GM21723 (cell line): ENCODE data around the gene ARGLU1.

ENCODE experiments used
- ATAC-seq: cut with Tn5 transposase; IDR thresholded peaks from one replicate; pipeline ENCODE4 v1.9.1; 2021; ENCODE audit warnings: mild to moderate bottlenecking, moderate library complexity; ENCODE audit not compliant: unreplicated experiment

ARGLU1 gene

DNA sequence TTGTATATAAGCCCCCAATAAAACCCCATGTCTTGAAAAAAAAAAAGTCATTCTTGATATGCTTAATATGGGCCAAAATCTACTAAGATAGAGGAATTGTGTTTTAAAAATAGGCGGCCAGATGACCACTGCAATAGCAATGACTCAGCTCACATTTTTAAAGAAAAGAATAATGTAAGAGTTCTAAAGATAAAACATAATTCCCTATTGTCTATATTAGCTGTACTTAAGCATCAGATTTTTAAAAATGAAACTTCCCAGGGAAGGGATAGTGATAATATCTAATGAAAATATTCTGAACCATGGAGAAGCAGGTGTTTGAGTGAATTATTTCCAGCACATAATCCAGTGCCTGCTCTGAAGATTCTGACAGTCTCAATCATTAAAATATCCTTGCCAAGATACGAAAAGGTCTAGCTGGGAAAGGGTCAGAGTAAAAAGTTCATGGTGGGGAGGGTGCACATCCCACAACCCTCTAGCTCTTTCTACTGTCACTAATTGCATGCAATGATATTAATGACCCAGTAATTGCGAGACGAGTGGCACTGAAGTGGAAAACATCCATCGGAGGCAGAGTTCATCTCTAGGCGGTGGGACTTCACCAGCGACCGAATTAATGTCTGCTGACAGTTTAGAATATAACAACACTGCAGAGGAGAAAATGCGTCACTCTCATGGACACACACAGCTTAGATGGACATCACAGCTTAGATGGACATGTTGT lies 64.0 kb downstream of the ARGLU1 start:
- no peak for ATAC-seq

GRCh38 chr13:106503272-106503671 lies 64.7 kb downstream of the ARGLU1 start:
- no peak for ATAC-seq

DNA sequence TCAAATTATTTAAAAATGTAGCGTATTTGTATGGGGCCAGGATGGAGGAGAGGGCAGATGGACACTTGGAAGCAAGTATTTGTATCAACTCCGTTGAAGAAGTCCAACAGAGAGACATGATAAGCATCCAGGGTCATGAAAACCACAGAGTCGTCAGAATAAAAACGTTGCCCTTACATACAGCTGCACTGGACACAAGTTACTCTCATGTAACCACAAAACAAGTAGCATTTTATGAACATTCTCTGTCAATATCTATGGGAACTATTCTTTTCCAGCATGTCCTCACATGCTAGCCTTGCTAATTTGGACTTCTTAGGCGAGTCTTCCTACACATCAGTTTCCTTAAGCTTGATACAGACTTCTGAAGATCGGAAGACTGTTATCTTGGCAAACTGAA lies 67.5 kb downstream of the ARGLU1 start:
- no peak for ATAC-seq

DNA sequence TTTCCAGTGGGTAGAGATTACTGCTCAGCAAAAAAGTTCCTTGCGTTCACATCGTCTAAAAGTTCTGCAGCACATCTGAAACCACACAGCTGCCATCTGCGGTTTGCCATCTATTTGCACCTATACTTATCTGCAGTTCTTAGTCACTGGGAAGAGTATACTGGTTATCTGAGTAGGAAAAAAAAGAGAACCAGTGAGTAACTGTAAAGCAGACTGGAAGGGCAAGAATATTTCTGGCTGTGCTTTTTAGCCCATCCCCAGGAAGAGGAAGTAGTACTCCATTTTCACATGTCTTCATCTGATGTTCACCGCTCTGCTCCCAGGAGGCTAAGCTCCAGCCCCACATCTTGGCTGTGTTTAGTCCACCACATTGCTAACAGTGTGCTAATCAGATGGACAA lies 68.0 kb downstream of the ARGLU1 start:
- ATAC-seq = peak; percentile 58

DNA sequence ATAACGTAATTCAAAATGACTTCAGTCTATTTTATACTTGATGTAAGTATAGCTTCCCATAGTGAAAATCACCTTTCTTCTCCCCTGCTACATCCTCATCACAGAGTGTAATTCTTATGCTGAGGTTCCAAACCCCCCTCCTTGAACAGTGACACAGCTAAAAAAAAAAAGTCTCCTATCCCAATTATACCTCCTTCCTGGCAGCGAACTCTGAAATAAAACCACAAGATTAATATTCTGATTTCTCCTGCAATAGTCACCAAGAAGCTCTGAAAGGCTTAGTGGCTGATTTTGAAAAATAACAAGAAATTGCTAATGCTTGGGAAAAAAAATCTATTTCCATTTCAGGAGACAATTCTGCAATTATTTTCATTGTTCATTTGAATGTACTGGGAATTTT lies 68.8 kb downstream of the ARGLU1 start:
- no peak for ATAC-seq

DNA sequence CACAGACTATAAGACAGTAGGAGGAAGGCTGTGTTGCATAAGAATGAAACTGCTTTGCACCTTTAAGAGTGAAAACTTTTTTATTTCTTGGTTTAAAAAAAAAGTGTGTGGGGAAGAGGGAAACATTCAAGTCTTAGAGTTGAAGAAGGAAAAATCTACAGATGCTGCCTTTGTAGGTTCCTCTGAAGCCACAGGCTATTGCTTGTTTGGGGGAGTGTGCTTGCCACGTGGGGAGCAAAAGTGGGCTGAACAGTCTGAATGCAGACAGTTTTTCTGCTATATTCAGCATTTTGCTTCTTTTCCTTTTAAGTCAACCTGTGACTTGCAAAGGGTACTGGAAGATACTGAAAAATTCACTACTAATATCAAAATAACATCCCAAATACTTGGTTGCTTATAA lies 69.4 kb downstream of the ARGLU1 start:
- ATAC-seq = no peak

DNA sequence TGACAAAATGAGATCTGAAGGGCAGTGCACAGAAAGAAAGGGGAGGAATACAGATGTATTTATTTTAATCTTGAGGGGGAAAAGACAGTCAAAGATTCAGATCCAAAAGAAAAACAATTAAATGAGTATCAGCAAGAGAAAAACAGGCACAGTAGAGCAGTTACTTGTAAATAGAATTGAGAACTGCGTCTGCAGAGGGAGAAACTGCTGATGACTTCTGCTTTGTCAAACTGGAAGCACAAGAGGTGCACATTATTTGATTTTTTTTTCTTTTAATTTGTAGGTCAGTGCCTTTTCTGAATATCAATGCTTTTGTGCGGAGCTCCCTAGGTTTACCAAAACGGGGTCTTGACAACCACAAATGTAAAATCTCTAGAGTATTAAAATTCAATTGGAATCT lies 69.8 kb downstream of the ARGLU1 start:
- no peak for ATAC-seq

DNA sequence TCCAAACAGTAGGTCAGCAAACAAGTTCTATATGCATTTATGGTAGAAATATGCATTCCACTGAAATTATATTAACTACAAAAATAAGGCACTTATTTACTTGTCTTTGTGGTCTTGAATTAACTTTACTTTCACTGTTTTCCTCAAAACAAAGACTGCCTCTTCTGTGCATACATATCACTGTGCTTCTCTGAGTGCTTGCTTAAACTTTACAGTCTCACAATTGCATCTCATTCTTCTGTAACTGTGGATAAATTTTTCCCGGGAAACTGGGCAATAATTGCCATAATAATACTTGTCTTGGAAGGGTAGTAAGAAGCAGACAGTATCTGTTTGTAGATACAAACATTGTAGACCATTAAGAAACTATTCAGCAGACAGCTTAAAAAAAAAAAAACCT lies 70.9 kb downstream of the ARGLU1 start:
- no peak for ATAC-seq

DNA sequence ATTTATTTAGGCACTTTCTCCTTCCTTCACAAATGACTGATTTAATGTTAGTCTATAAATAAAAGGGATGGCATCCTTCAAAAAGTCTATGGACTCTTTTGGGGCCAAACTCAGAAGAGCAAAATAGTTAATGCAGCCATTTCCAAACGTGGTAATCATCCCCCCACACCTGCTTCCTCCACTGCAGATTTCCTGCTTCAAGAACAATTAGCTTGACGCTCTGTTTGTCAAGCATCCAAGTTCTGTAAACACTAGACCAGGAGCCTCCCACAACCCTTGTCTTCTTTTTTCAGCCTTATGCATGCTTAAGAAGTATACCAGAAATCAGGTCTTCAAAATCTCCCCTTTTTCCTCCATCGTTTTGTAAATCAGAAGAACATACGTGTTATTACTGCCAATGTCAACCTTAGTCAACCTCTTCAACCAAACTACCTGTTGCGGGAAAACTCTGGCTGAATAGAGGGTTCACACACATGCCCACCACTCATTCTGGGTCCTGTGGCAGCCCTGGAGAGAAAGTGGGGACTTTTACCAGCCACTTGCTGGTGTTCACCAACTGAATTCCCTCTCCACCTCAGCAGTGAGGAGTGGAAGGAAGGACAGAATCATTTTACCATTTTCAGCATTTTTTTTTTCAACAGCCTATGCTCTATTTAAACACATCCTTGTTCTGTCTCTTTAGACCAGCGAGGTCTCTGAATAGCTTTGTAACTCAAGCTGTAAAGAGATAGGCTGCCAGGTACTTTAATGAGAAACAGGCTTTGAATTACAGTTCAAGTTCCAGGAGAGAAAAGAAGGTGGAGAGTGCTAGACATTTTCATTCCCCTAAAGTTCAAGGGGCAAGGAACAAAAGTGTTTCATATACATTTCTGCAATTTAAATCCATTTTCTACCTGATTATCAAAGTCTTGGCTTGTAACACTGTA lies 71.6 kb downstream of the ARGLU1 start:
- ATAC-seq = no peak

GRCh38 chr13:106494936-106495335 lies 73.0 kb downstream of the ARGLU1 start:
- no peak for ATAC-seq

- ATAC-seq = no peak
Observed at GRCh38 chr13:106494506-106494905, 73.4 kb downstream of the ARGLU1 start.

DNA sequence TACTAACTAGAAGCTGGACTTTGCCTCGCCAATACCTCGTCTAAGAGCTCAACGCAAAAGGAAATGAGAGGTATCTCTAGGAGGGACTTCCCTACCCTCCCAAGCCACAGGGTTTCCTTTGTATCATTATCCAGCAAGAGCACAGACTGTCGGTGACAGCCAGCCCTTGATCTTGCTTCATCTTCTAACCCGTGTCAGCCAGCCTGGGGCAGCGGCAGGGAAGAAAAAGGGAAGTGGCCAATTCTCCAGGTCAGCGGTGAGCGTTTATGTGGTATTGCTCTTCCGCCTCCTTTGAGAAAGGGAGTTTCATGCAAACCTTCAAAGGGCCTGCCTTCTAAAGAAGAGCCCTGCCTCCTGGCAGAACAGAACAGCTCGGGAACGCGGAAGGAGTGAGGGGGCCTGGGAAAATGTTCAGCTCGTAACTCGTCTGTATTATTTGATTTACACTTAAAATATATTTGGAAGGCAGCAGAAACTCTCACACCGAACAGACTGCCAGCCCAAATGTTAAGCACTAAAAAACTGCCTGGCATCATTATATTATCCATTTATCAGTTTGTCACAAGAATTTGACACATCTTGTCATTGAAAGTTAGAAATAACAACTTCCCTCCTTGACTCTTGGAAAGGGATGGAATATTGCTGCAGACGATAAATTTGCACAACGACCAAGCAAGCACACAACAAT lies 74.3 kb downstream of the ARGLU1 start:
- peak; percentile 81 for ATAC-seq

- no peak for ATAC-seq
Observed at GRCh38 chr13:106492588-106493475, 75.1 kb downstream of the ARGLU1 start.

DNA sequence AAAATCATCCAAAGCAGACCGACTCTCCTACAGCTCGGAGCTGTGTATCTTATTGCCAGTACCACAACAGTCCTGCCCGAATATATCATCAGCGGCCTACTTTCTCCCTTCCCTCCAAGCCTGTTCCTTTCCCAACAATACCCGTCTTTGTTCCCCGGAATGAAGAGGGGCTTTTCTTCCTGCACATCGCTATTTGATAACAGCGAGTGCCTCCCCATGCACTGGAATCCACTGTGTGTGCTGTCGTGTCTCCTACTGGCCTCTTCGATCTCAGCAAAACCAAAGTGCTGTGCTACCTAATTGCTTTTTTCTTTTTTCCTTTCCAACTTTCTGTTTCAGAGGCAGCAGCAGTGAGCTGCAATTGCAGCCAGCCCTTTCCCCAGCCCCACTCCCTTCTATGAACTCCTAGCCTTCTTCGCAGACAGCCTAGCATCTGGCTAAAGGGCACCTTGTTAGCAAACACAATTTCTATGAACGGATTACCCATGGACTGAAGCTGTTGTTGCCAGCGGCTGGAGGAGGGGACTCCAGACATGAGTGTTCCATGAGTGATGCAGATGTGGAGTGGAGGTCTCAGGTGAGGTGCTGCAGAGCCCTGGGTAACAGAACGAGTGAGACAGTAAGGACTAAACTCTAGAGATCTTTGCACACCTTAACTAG lies 75.9 kb downstream of the ARGLU1 start:
- ATAC-seq = no peak
